GM19035 (cell line): Measurements from ENCODE around the gene SINHCAF.

Experiments
- ATAC-seq: cut with Tn5 transposase; IDR thresholded peaks from one replicate; pipeline ENCODE4 v1.9.1; 2021; ENCODE audit not compliant: unreplicated experiment

The SINHCAF gene

DNA sequence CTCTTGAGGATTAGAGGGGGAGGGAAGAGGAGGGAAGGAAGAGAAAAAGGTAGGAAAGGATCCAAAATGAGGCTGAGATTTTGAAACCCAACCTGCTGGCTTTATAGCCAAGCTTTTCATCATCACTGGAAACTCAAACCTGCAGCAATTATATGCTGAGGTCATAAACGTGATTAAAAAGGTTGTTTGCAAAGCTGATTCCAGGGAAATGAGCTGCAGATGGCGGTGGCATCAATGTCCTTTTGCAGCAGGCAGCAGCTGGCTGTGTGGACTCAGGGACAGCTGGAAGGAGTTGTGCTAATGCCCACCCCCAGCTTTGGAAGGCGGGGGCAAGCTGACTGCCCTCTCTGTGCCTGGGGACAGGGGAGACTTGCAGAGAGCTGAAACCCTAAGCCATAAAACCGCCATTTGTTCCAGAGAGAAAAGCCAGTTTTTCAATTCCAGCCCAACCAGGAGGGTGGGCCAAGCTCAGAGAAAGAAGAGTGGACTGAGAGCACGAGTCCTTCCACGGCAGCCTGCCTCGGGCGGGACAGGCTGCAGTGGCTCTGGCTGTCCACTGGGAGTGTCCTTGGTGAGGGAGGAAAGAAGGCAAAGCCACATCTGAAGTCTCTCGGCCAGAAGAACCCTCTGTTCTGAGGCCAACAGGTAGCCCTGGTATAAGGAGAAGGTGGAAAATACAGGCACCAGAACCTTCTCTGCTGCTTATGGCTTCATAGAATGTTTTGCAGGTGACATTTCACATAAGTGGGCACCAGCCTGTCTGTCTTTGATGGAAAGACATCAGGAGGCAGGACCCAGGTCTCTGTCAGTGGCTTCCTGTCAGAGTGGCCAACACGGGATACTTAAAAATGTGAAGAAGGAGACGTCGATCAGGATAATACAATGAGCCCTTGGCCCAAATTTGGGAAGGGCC is 90.7 kb downstream of the SINHCAF start:
- ATAC-seq, result no peak

DNA sequence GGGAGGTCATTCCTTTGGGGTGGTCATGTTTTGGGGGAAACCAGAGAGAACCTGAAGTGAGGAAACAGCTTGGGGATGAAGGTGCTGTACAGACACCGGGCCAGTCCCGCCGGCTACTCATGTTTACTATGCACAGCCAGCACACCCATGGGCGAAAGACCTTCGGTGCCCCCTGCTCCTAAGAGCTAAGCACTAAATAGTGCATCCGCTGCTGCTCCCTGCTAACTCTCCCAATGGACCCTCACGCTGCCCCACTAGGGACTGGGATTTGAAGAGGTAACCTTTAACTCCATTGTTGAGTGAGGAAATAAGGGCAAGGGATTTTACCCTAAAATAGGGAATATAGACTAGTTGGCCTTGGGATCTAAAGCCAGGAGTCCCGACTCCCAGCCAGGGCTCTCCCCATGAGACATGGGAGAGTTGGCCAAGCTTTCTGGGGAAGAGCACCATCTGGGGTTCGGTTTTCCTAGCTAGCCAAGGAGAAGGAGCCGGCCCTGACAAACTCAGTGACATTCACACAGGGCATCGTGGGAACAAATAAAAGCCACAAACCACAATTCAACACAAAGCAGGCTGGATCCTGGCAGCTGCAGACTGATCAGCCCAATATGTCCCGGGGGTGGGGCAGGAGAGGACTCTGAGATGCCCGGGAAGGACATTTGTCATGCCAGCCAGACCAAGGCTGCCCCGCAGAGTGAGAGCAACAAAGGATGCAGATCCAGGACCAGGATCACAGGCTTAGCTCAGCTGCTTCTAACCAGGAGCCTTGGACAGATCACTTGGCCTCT is 91.7 kb downstream of the SINHCAF start:
- ATAC-seq, result no peak

GRCh38 chr12:31233061-31233730 is 92.8 kb downstream of the SINHCAF start:
- ATAC-seq, result no peak

GRCh38 chr12:31232361-31232965 is 93.5 kb downstream of the SINHCAF start:
- ATAC-seq, result no peak

GRCh38 chr12:31231611-31232360 is 94.2 kb downstream of the SINHCAF start:
- no peak for ATAC-seq
